HEK293 (cell line): ENCODE results near the gene MSRB1.
A peak's percentile ranks its signal among the peaks of the same experiment; 100 is the strongest.
"Not testable (repeated sequence)": the region's sequence is repeated elsewhere in the genome, so short reads cannot be mapped to it uniquely, and the experiment has no call there.

ENCODE experiments used
- CTCF ChIA-PET: fragments of 350-600 bp; formaldehyde crosslinking; extraction: SDS; loops from one replicate; lab custom pipeline; 2021; ENCODE audit warnings: antibody characterized with exemption; lab: Yijun Ruan, JAX
- POLR2A ChIA-PET: fragments of 300-600 bp; formaldehyde crosslinking; extraction: SDS; loops from one replicate; lab custom pipeline; 2020; ENCODE audit warnings: antibody characterized with exemption, inconsistent platforms; lab: Yijun Ruan, JAX
- H3K27ac ChIP-seq: fragments of 200-500 bp; sonication (Bioruptor generic); 2 replicates; pipeline ENCODE4 v1.5.1; 2014; ENCODE audit warnings: low read depth, low read length, control low read depth, inconsistent platforms; ENCODE audit errors: extremely low read depth
- H3K36me3 ChIP-seq, 2 experiments: fragments of 200-500 bp in 1 of 2; sonication (Bioruptor generic) in 1 of 2; 1 replicate in 1 of 2; 2 replicates in 1 of 2; pipeline ENCODE4 v1.5.1; 2014 to 2017; ENCODE audit warnings: inconsistent platforms in 2 of 2, low read length in 2 of 2; ENCODE audit not compliant: control insufficient read depth in 2 of 2, insufficient read depth in 1 of 2
- H3K4me1 ChIP-seq: fragments of 200-500 bp; sonication (Bioruptor generic); 2 replicates; pipeline ENCODE4 v1.5.1; 2014; ENCODE audit warnings: mild to moderate bottlenecking, low read length, inconsistent platforms; ENCODE audit not compliant: control insufficient read depth, insufficient read depth
- H3K4me3 ChIP-seq: 2 replicates; pipeline ENCODE4 v1.5.1; 2011; ENCODE audit warnings: low read depth, mild to moderate bottlenecking, control low read depth, low read length, moderate library complexity
- H3K9me3 ChIP-seq: fragments of 200-500 bp; sonication (Bioruptor generic); 2 replicates; pipeline ENCODE4 v1.5.1; 2014; ENCODE audit warnings: low read depth, low read length, inconsistent platforms; ENCODE audit not compliant: control insufficient read depth, insufficient read depth
- GLIS1 ChIP-seq: fragments of 450-650 bp; formaldehyde crosslinking; IDR thresholded peaks from 2 replicates; pipeline ENCODE4 v1.5.1; 2016; ENCODE audit warnings: missing biosample characterization, missing genetic modification characterization
- HIC1 ChIP-seq: fragments of 450-650 bp; formaldehyde crosslinking; IDR thresholded peaks from 2 replicates; pipeline ENCODE4 v1.5.1; 2016; ENCODE audit warnings: missing biosample characterization, missing genetic modification characterization
- OSR2 ChIP-seq: fragments of 450-650 bp; formaldehyde crosslinking; IDR thresholded peaks from 2 replicates; pipeline ENCODE4 v1.5.1; 2016; ENCODE audit warnings: missing biosample characterization, missing genetic modification characterization
- ZBTB20 ChIP-seq: fragments of 450-650 bp; formaldehyde crosslinking; IDR thresholded peaks from 2 replicates; pipeline ENCODE4 v1.5.1; 2016; ENCODE audit warnings: missing biosample characterization, missing genetic modification characterization
- ZBTB6 ChIP-seq: fragments of 450-650 bp; formaldehyde crosslinking; IDR thresholded peaks from 2 replicates; pipeline ENCODE4 v1.5.1; 2017; ENCODE audit warnings: missing biosample characterization, missing genetic modification characterization
- ZBTB7A ChIP-seq: fragments of 450-650 bp; formaldehyde crosslinking; IDR thresholded peaks from 2 replicates; pipeline ENCODE4 v1.5.1; 2016; ENCODE audit warnings: low read depth, missing biosample characterization, missing genetic modification characterization
- ZFP41 ChIP-seq: fragments of 450-650 bp; formaldehyde crosslinking; IDR thresholded peaks from 2 replicates; pipeline ENCODE4 v1.5.1; 2016; ENCODE audit warnings: missing biosample characterization, missing genetic modification characterization, borderline replicate concordance
- ZNF121 ChIP-seq: fragments of 450-650 bp; formaldehyde crosslinking; IDR thresholded peaks from 2 replicates; pipeline ENCODE4 v1.5.1; 2016; ENCODE audit warnings: missing biosample characterization, missing genetic modification characterization
- ZNF133 ChIP-seq: fragments of 450-650 bp; formaldehyde crosslinking; IDR thresholded peaks from 2 replicates; pipeline ENCODE4 v1.5.1; 2016; ENCODE audit warnings: missing biosample characterization, missing genetic modification characterization
- ZNF140 ChIP-seq: fragments of 450-650 bp; formaldehyde crosslinking; IDR thresholded peaks from 2 replicates; pipeline ENCODE4 v1.5.1; 2016; ENCODE audit warnings: missing biosample characterization, missing genetic modification characterization
- ZNF248 ChIP-seq: fragments of 450-650 bp; formaldehyde crosslinking; IDR thresholded peaks from 2 replicates; pipeline ENCODE4 v1.5.1; 2017; ENCODE audit warnings: missing biosample characterization, missing genetic modification characterization
- ZNF311 ChIP-seq: fragments of 450-650 bp; formaldehyde crosslinking; IDR thresholded peaks from 2 replicates; pipeline ENCODE4 v1.5.1; 2017; ENCODE audit warnings: missing biosample characterization, missing genetic modification characterization, borderline replicate concordance
- ZNF350 ChIP-seq: fragments of 450-650 bp; formaldehyde crosslinking; IDR thresholded peaks from 2 replicates; pipeline ENCODE4 v1.5.0; 2017; ENCODE audit warnings: missing biosample characterization, mild to moderate bottlenecking, missing genetic modification characterization
- ZNF37A ChIP-seq: fragments of 450-650 bp; IDR thresholded peaks from 2 replicates; pipeline ENCODE4 v1.5.1; 2018; ENCODE audit warnings: missing biosample characterization, missing genetic modification characterization
- ZNF391 ChIP-seq: fragments of 450-650 bp; formaldehyde crosslinking; IDR thresholded peaks from 2 replicates; pipeline ENCODE4 v1.5.1; 2016; ENCODE audit warnings: low read depth, missing biosample characterization, missing genetic modification characterization, borderline replicate concordance
- ZNF585B ChIP-seq: fragments of 450-650 bp; formaldehyde crosslinking; IDR thresholded peaks from 2 replicates; pipeline ENCODE4 v1.5.1; 2016; ENCODE audit warnings: missing biosample characterization, missing genetic modification characterization
- ZNF610 ChIP-seq: fragments of 450-650 bp; formaldehyde crosslinking; IDR thresholded peaks from 2 replicates; pipeline ENCODE4 v1.5.1; 2016; ENCODE audit warnings: missing biosample characterization, missing genetic modification characterization, borderline replicate concordance
- ZNF623 ChIP-seq: fragments of 450-650 bp; formaldehyde crosslinking; IDR thresholded peaks from 2 replicates; pipeline ENCODE4 v1.5.1; 2016; ENCODE audit warnings: missing biosample characterization, missing genetic modification characterization
- ZNF624 ChIP-seq: fragments of 450-650 bp; formaldehyde crosslinking; IDR thresholded peaks from 2 replicates; pipeline ENCODE4 v1.5.1; 2017; ENCODE audit warnings: missing biosample characterization, missing genetic modification characterization
- ZNF670 ChIP-seq: fragments of 450-650 bp; formaldehyde crosslinking; IDR thresholded peaks from 2 replicates; pipeline ENCODE4 v1.5.1; 2016; ENCODE audit warnings: missing biosample characterization, missing genetic modification characterization, low read depth
- ZNF747 ChIP-seq: fragments of 450-650 bp; formaldehyde crosslinking; IDR thresholded peaks from 2 replicates; pipeline ENCODE4 v1.5.1; 2016; ENCODE audit warnings: missing biosample characterization, missing genetic modification characterization

Gene MSRB1

GRCh38 chr16:1899641-1900451, 43.2 kb downstream of the MSRB1 start:
- POLR2A ChIA-PET: no interaction called here
- H3K27ac ChIP-seq: no peak overlapping the region
- CTCF ChIA-PET: interaction anchor here (0.7 to 1.5 kb wide), 4 partner anchors 19 to 81 kb away, joined by 3 to 5 read pairs (median 4); no protein-coding TSS in a partner anchor

GRCh38 chr16:1897692-1898091, 45.3 kb downstream of the MSRB1 start:
- POLR2A ChIA-PET, H3K9me3 ChIP-seq: not testable (repeated sequence)
- CTCF ChIA-PET: interaction anchor here (0.6 kb wide), 1 partner anchor 216 kb away, joined by 3 read pairs; no protein-coding TSS in a partner anchor

More at GRCh38 chr16:1899641-1900451, 43.2 kb downstream of the MSRB1 start:
- H3K36me3 ChIP-seq: no peaks in the 10 kb centered on the region
- no peaks in the 10 kb centered on the region for H3K9me3 ChIP-seq
- TF ChIP-seq ZNF133 (tag by site-specific recombination) (no peak), ZNF747 (tag by site-specific recombination) (no peak), GLIS1 (peak; percentile 31; the same call in 1 of the 2 replicates), ZBTB6 (tag by site-specific recombination) (no peak), ZNF121 (tag by site-specific recombination) (peak; percentile 84), ZNF624 (tag by site-specific recombination) (no peak), ZNF37A (tag by site-specific recombination) (no peak), ZNF670 (tag by site-specific recombination) (no peak), ZNF248 (tag by site-specific recombination) (no peak), OSR2 (tag by site-specific recombination) (peak; percentile 34; the same call in 1 of the 2 replicates)
- H3K4me3 ChIP-seq: no peak overlapping the region
- H3K4me1 ChIP-seq: no peaks in the 10 kb centered on the region

GRCh38 chr16:1895949-1896675, 46.9 kb downstream of the MSRB1 start:
- no peaks in the 10 kb centered on the region for H3K9me3 ChIP-seq
- no peaks in the 10 kb centered on the region for H3K4me1 ChIP-seq
- TF ChIP-seq HIC1 (tag by site-specific recombination): no peak
- TF ChIP-seq ZNF623 (tag by site-specific recombination): no peak
- TF ChIP-seq ZNF585B (tag by site-specific recombination): no peak
- no peak for TF ChIP-seq ZFP41 (tag by site-specific recombination)
- TF ChIP-seq ZBTB7A (tag by site-specific recombination): no peak
- TF ChIP-seq ZNF350 (tag by site-specific recombination): no peak
- TF ChIP-seq ZNF140 (tag by site-specific recombination): no peak
- TF ChIP-seq ZNF311 (tag by site-specific recombination): no peak
- TF ChIP-seq ZBTB20 (tag by site-specific recombination): no peak
- no peak for TF ChIP-seq ZNF391 (tag by site-specific recombination)
- no peak for TF ChIP-seq ZNF610 (tag by site-specific recombination)
- no peaks in the 10 kb centered on the region for H3K36me3 ChIP-seq
- POLR2A ChIA-PET: interaction anchor here (0.6 kb wide), 1 partner anchor 277 kb away, joined by 3 read pairs; no protein-coding TSS in a partner anchor
- no peak overlapping the region for H3K27ac ChIP-seq
- CTCF ChIA-PET: no interaction called here
- no peak overlapping the region for H3K4me3 ChIP-seq

More at GRCh38 chr16:1897692-1898091, 45.3 kb downstream of the MSRB1 start:
- H3K36me3 ChIP-seq, H3K27ac ChIP-seq, H3K4me1 ChIP-seq, H3K4me3 ChIP-seq: not testable (repeated sequence)
